CD4-positive, alpha-beta T cell (primary cell): ENCODE measurements around the gene MAD2L2. TPM values are rescaled to one million over a fixed set of nuclear protein-coding genes. Genes with fewer than 3 reads are reported as not detected.

Experiments used
- ATAC-seq: fragments of 200-7000 bp; cut with Tn5 transposase; one replicate; pipeline ENCODE4 v1.10.0; 2022; ENCODE audit warnings: mild to moderate bottlenecking; ENCODE audit not compliant: poor library complexity
- CTCF ChIA-PET: fragments of 350-600 bp; sonication (Branson Sonifier 250); formaldehyde crosslinking; loops from one replicate; lab custom pipeline; 2021; ENCODE audit warnings: antibody characterized with exemption, inconsistent platforms; lab: Charles Lee
- POLR2A ChIA-PET: fragments of 350-600 bp; sonication (Branson Sonifier 250); formaldehyde crosslinking; loops from one replicate; lab custom pipeline; 2021; ENCODE audit warnings: antibody characterized with exemption, inconsistent platforms; lab: Charles Lee
- DNase-seq, 14 experiments: peaks; one replicate each; pipeline ENCODE4 v3.0.0-alpha.2; 2013 to 2020; ENCODE audit warnings: mixed read lengths in 2 of 14
- H3K27ac ChIP-seq, 2 donors: one replicate each; pipeline versions ENCODE4 v1.5.1 to v1.7.0; 2013; ENCODE audit warnings: low read length in 2 of 2, low read depth in 1 of 2, mild to moderate bottlenecking in 1 of 2
- H3K27me3 ChIP-seq, 2 experiments: 1 replicate in 1 of 2; 2 replicates in 1 of 2; pipeline versions ENCODE4 v1.6.1 to v1.7.0; 2013; ENCODE audit warnings: low read length in 2 of 2, control low read depth in 1 of 2, mild to moderate bottlenecking in 1 of 2, moderate library complexity in 1 of 2; ENCODE audit not compliant: insufficient read depth in 2 of 2, control insufficient read depth in 1 of 2
- H3K36me3 ChIP-seq: one replicate; pipeline ENCODE4 v1.6.1; 2013; ENCODE audit warnings: low read length, control low read depth; ENCODE audit not compliant: insufficient read depth
- H3K4me1 ChIP-seq: one replicate; pipeline ENCODE4 v1.6.1; 2013; ENCODE audit warnings: low read length, control low read depth; ENCODE audit not compliant: insufficient read depth
- H3K4me3 ChIP-seq: one replicate; pipeline ENCODE4 v1.5.1; 2013; ENCODE audit warnings: mild to moderate bottlenecking, low read length, moderate library complexity
- H3K9me3 ChIP-seq, 2 experiments: 1 replicate in 1 of 2; 2 replicates in 1 of 2; pipeline versions ENCODE4 v1.6.1 to v1.7.0; 2013; ENCODE audit warnings: low read length in 2 of 2, mild to moderate bottlenecking in 2 of 2, control low read depth in 1 of 2, moderate library complexity in 1 of 2; ENCODE audit not compliant: control insufficient read depth in 1 of 2, insufficient read depth in 1 of 2
- H3K27ac Mint-ChIP-seq: one replicate; pipeline ENCODE4 v1.8.0; 2020; ENCODE audit warnings: mixed read lengths
- H3K27me3 Mint-ChIP-seq: one replicate; pipeline ENCODE4 v1.8.0; 2021; ENCODE audit warnings: mixed read lengths
- H3K36me3 Mint-ChIP-seq: one replicate; pipeline ENCODE4 v1.8.0; 2021; ENCODE audit warnings: low read depth, mixed read lengths
- H3K4me1 Mint-ChIP-seq: one replicate; pipeline ENCODE4 v1.8.0; 2021; ENCODE audit warnings: low read depth, mixed read lengths
- H3K4me3 Mint-ChIP-seq: one replicate; pipeline ENCODE4 v1.8.0; 2020; ENCODE audit warnings: mild to moderate bottlenecking, mixed read lengths
- H3K9me3 Mint-ChIP-seq: one replicate; pipeline ENCODE4 v1.8.0; 2020; ENCODE audit warnings: mixed read lengths
- intact Hi-C, 2 experiments: fragments of 100-400 bp; cut with DNase I in 1 of 2; cut with micrococcal nuclease in 1 of 2; formaldehyde crosslinking; loops; one replicate each; pipeline versions ENCODE4 v1.15.1 to v1.9.0; 2023 to 2025; cut with DNase I, micrococcal nuclease
- total RNA-seq, 174 experiments: library from RNA in 2 of 174; stranded (reverse) in 2 of 174; gene quantifications; one replicate each; pipeline ENCODE4 v1.2.3 and lab custom pipeline; 2021 to 2026
- TF ChIP-seq, protein P1 (sequence below): fragments of 200-600 bp; IDR thresholded peaks from one replicate; pipeline ENCODE4 v1.8.0; 2022; ENCODE audit warnings: antibody characterized with exemption, mild to moderate bottlenecking

The MAD2L2 gene
- total RNA-seq, 2 experiments from 2014 or later, result 24.6 to 28.3 TPM

DNA sequence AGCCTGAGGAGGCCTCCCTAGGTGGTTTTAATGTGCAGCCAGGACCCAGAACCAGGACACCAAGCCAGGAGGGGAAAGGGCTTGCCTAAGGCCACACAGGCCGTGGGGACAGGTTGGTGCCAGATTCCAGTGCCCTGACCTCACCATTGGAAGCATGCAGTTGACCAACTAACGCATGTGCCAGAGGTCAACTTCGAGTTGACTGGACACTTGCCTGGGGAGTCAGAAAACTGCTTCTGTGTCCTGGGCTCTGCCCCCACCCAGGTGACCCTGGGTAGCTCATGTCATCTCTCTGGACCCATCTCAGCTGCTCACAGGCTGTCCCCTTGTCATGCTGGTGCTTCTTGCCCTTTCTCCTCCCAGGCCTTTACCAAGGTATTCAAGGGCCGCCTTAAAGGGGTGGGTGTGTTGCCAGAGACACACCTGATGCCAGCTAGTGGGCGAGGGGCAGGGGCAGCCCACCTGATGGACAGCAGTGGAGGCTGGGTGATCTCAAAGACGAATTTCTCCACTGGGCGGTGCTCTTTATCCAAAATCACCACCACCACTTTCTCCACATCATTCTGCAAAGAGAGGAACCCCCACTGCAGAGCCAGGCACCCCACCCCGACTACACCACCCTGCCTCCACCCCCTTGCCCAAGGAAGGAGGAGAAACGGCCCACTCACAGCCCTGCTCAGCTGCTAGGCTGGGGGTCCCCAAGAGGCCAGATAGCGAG is 4.4 kb downstream of the MAD2L2 start:
- peaks cover 34% of the 10 kb centered on the region for H3K36me3 ChIP-seq
- ATAC-seq (no peak), DNase-seq (no peak)
- Mint-ChIP-seq H3K4me3 (no peak overlapping the region), H3K27ac (no peak overlapping the region), H3K4me1 (peaks cover 15% of the 10 kb centered on the region), H3K36me3 (peaks cover 26% of the 10 kb centered on the region), H3K27me3 (no peaks in the 10 kb centered on the region), H3K9me3 (no peaks in the 10 kb centered on the region)
- no peak overlapping the region for H3K4me3 ChIP-seq
- H3K4me1 ChIP-seq, result peaks cover 20% of the 10 kb centered on the region
- POLR2A ChIA-PET, result no interaction called here
- H3K9me3 ChIP-seq, result no peaks in the 10 kb centered on the region
- TF ChIP-seq, protein P1, sequence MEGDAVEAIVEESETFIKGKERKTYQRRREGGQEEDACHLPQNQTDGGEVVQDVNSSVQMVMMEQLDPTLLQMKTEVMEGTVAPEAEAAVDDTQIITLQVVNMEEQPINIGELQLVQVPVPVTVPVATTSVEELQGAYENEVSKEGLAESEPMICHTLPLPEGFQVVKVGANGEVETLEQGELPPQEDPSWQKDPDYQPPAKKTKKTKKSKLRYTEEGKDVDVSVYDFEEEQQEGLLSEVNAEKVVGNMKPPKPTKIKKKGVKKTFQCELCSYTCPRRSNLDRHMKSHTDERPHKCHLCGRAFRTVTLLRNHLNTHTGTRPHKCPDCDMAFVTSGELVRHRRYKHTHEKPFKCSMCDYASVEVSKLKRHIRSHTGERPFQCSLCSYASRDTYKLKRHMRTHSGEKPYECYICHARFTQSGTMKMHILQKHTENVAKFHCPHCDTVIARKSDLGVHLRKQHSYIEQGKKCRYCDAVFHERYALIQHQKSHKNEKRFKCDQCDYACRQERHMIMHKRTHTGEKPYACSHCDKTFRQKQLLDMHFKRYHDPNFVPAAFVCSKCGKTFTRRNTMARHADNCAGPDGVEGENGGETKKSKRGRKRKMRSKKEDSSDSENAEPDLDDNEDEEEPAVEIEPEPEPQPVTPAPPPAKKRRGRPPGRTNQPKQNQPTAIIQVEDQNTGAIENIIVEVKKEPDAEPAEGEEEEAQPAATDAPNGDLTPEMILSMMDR, result no peak
- CTCF ChIA-PET, result no interaction called here
- H3K27ac ChIP-seq, result no peak overlapping the region
- H3K27me3 ChIP-seq, result no peaks in the 10 kb centered on the region
- intact Hi-C loops, result no loop called here

DNA sequence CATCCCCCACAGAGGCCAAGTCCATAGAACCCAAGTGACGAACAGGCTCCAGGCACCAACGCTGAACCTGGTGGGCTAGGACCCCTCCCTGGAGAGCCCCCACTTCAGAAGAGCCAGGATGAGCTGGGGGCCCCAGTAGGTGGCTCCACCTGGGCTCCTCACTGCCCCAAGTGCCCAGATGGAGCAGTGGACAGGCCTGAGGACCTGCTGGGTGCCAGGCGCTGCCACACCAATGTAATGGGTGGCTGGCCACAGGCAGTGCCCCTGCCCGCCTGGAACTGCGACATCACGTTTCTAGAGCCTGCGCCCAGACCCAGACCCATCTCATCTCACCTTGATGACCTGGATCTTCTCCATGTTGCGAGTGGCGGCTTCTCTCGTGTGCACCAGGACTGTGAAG is 5.6 kb downstream of the MAD2L2 start:
- Mint-ChIP-seq H3K9me3 (no peaks in the 10 kb centered on the region), H3K4me3 (no peak overlapping the region), H3K27ac (no peak overlapping the region), H3K27me3 (no peaks in the 10 kb centered on the region), H3K36me3 (peaks cover 22% of the 10 kb centered on the region), H3K4me1 (peaks cover 12% of the 10 kb centered on the region)
- ATAC-seq (no peak), DNase-seq (no peak)
- H3K27me3 ChIP-seq, result no peaks in the 10 kb centered on the region
- ChIA-PET CTCF (interaction anchor here (1.2 kb wide), 1 partner anchor 11 kb away, joined by 3 read pairs; the partner anchor contains the start of gene FBXO6), POLR2A (no interaction called here)
- H3K9me3 ChIP-seq, result no peaks in the 10 kb centered on the region
- H3K4me1 ChIP-seq, result peaks cover 12% of the 10 kb centered on the region
- H3K4me3 ChIP-seq, result no peak overlapping the region
- TF ChIP-seq, protein P1, result no peak
- H3K36me3 ChIP-seq, result peaks cover 37% of the 10 kb centered on the region
- no peak overlapping the region for H3K27ac ChIP-seq
- intact Hi-C loops, result no loop called here

DNA sequence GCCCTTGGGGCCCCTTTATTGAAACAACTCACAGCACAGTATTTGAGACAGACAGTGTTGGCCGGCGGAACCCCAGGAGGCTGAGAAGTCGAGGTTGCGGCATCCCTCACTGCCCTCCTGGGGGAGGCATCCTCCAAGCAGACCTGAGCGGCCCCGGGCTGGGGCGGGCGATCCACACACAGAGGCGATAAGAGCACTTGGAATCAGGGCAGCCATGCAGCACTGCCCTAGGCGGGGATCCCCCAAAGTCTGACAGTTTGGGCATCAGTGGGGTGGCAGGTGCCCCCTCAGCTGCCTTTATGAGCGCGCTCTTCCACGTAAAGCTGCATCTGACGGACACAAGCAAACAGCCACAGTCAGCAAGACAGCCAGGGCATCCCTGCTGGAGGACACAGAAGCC is 6.5 kb downstream of the MAD2L2 start:
- Histone ChIP-seq H3K27me3 (no peaks in the 10 kb centered on the region), H3K4me1 (peaks cover 4% of the 10 kb centered on the region), H3K36me3 (peaks cover 37% of the 10 kb centered on the region), H3K9me3 (no peaks in the 10 kb centered on the region), H3K4me3 (no peak overlapping the region), H3K27ac (no peak overlapping the region)
- ChIA-PET POLR2A (no interaction called here), CTCF (interaction anchor here (1.2 kb wide), 1 partner anchor 11 kb away, joined by 3 read pairs; the partner anchor contains the start of gene FBXO6)
- intact Hi-C loops, result no loop called here
- no peak overlapping the region for H3K27ac Mint-ChIP-seq
- ATAC-seq (no peak), DNase-seq (no peak)
- TF ChIP-seq, protein P1, result no peak
- peaks cover 9% of the 10 kb centered on the region for H3K4me1 Mint-ChIP-seq
- peaks cover 22% of the 10 kb centered on the region for H3K36me3 Mint-ChIP-seq
- H3K9me3 Mint-ChIP-seq, result no peaks in the 10 kb centered on the region
- no peak overlapping the region for H3K4me3 Mint-ChIP-seq
- H3K27me3 Mint-ChIP-seq, result no peaks in the 10 kb centered on the region
